Head of caudate nucleus (tissue), 42 donors: Measurements from ENCODE around the gene SPATA12.

Source experiments
- DNase-seq, 42 donors: peaks; one replicate each; pipeline versions ENCODE4 v3.0.0 to v3.0.0-alpha.2; 2020 to 2021; ENCODE audit warnings: mixed read lengths in 7 of 42
- intact Hi-C: fragments of 100-400 bp; cut with DNase I; formaldehyde crosslinking; loops from one replicate; pipeline ENCODE4 v1.15.0; 2022

SPATA12 gene

DNA sequence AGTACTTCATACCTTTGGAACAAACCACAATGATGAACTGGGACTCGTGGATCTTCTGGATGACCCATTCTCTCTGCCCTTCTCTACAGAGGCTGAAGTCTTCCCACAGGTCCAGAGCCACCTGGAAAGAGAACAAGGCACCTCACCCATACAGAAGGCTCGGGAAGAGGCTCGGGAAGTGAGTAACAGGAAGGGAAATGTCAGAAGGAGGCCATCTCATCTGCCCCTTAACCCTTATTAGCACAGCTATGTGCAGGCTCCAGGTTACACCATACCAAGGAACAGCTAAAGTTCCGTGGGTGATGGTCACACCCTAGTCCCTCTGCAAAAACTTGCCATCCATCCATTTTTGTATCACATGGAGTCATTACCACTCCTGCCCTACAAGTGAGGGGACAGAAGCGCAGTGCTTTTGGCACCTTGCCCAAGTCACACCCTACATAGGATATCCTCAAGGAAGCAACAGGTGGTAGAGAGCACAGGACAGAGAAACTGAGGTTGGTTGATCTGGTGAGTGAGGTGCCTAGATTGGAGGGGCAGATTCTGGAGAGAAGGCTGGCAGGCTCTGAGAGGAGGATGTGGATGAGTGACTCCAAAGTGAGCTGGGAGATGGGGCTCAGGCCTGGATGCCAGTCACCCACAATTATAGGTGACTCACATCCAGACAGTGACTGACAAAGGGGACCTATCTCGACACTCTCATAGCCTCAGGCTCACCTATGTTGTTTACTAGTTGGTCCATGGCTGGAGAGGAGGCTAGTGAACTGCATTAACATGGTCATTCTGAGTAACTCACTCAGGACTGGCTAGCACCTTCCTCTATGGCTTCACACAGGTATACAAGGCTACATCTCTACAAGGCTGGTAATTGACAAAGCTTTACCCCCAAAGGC, 38.2 kb downstream of the SPATA12 start:
- no peak for DNase-seq
- intact Hi-C loops, result loop anchor here (10.0 kb wide), 2 partner anchors 104 to 126 kb away; partner anchors contain the start of gene APPL1

DNA sequence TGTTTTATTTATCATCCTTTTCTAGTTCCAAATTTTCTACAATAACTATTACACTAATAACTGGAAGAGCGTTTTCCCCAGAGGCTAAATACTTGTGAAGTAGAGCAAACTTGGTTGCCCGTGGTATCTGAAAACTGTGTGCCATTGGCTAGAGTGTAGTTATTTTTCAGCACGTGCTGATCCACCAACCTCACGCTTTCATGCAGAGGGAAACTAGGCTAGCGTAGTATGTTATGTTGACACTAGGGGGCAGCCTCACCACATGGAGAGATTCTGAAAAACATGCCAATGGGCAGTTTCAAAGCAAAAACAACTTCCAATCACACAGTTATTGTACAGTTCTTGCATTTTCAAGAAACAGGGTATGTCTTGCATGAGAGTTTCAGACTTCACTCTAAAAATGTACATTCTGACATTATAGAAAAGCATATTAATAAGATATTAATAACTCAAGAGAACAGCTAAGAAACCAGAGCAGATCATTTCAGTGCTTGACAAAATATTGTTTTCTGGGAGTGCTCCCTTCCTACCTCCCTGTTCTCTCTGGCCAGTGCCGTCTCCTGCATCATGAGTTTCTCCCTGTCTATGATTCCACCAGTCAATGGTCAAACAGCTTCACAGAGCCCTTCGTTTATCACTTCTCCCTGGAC, 39.7 kb downstream of the SPATA12 start:
- DNase-seq, result peak in 41 of 42 donors; percentile 32 to 93 (median 79)

DNA sequence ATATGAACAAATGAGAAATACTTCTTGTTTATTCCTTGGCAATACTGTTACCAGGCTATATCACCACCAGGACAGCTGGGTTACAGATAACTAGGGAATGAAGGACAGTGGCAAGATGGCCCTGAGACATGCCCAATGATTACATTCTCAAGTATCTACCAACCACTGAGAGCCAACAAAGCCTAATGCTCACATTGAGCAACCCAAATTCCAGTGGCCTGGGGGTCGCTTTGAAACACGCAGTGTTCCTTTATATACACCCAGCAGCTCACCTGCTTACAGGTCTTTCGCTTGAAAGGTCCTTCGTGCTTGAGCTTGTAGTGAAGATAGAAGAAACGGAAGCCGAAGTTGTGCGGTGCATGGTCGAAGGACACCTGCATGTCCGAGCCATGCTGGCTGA, 45.1 kb downstream of the SPATA12 start:
- intact Hi-C loops, result no loop called here
- DNase-seq, result no peak

More for the DNA sequence above, 39.7 kb downstream of the SPATA12 start:
- intact Hi-C loops, result loop anchor here (5.0 kb wide), 1 partner anchor 67 kb away; the partner anchor contains the start of gene IL17RD

- intact Hi-C loops, result no loop called here
- no peak for DNase-seq
Observed at GRCh38 chr3:57108684-57109083, 48.2 kb downstream of the SPATA12 start.

- intact Hi-C loops, result no loop called here
Observed at GRCh38 chr3:57109437-57110199, 49.2 kb downstream of the SPATA12 start.

DNA sequence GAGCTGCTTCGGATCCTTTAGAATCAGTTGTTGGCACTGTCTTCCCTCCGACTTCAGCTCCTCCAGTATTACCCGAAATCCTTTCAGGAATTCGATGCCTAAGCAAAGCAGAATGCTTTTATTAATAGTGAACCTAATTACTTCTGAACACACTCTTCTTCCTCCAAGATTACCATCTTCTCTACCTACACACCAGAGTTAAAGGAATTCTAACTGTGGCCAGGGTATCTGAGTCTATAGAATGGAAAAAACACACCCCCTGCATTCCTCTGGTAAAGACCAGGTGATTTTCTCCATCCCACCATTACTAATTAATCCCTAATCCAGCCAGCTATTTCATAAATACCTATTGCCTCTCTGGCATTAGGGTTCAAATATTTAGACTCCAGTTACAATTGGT, 49.8 kb downstream of the SPATA12 start:
- intact Hi-C loops, result no loop called here
- no peak for DNase-seq

More at GRCh38 chr3:57109437-57110199, 49.2 kb downstream of the SPATA12 start:
- DNase-seq, result no peak

DNA sequence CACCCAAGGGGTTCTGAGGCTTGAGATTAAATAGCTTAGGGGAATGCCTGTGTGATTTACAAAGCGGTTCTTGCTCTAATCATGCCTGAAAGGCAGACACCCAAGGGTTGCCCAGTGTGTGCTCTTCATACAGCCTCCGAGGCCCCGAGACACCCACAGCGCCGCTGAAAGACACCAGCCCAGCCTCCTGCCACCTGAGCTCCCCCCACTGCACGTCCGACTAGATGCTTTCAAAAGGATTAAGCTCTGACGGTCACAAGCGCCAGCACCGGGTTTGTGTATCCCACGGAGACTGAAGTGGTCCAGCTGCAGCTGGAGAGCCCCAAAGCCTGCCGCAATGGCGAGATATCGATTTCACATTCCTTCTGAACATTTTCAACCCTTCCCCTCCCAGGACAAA, 50.3 kb downstream of the SPATA12 start:
- intact Hi-C loops, result no loop called here
- DNase-seq, result no peak

DNA sequence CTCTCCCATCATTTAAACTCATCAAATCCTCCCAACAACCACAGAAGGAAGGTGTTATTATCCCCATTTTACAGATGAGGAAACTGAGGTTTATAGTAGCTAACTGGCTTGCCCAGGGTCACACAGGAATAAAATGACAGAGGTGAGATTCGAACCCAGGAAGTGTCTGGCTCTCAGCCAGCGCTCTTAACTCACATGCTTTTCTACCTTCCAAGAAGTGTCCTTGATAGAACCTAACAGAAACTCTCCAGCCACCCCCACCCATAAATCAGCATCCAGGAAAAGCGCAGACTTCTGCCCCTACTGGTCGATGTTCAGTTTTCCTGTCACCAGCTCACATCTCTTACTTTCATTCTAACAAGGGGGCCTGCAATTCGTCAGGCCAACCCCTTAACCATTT, 51.7 kb downstream of the SPATA12 start:
- intact Hi-C loops, result no loop called here
- DNase-seq, result no peak

DNA sequence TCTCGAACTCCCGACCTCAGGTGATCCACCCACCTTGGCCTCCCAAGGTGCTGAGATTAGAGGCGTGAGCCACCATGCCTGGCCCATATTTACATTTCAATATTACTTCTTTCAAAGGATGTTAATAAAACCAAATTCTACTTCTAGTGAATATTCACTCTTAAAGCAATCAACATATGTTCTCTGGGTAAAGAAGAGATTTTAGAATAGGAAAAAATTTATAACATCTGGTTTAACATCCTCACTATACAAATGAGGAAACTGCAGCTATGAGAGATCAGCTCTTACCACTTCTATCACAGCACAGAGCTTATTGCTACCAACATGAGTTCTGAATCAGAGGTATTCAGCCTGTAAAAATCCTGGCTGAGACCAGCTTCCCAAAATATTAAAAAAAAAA, 56.0 kb downstream of the SPATA12 start:
- intact Hi-C loops, result no loop called here
- DNase-seq, result no peak

- intact Hi-C loops, result no loop called here
Observed at GRCh38 chr3:57118254-57118653, 57.8 kb downstream of the SPATA12 start.

DNA sequence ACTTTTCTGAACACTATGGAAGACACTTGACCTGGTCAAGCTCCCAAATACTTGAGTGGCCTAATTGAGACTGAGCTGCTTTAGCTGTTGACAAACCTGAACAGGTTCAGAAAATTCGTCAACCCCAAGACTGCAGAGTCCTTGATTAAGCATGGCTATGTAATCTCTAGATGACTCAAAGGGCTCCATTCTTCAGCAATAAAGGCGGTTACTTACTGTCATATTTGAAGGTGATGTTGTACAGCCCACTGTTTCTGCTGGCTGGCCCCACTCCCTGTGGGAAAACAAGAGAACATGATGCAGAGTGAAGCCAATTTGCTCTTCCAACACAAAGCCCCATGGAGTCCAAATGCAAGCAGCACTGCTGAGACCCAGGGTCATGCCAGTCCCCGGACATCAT, 59.6 kb downstream of the SPATA12 start:
- DNase-seq, result no peak

More at GRCh38 chr3:57118254-57118653, 57.8 kb downstream of the SPATA12 start:
- no peak for DNase-seq

GRCh38 chr3:57120451-57121174, 60.1 kb downstream of the SPATA12 start:
- no peak for DNase-seq
- intact Hi-C loops, result no loop called here

More for the DNA sequence above, 59.6 kb downstream of the SPATA12 start:
- intact Hi-C loops, result no loop called here
